Astrocyte (in vitro differentiated cells and primary cell): Measurements from ENCODE around the gene PLPPR3. TPM values are rescaled to one million over a fixed set of nuclear protein-coding genes. Genes with fewer than 3 reads are reported as not detected.
"Not testable (repeated sequence)": the region's sequence is repeated elsewhere in the genome, so short reads cannot be mapped to it uniquely, and the experiment has no call there.

Source experiments
- DNase-seq: peaks from one replicate; pipeline ENCODE4 v3.0.0-alpha.2; 2010; ENCODE audit warnings: low read depth
- FAIRE-seq: peaks from 2 replicates; lab custom pipeline; 2011; peaks lifted over from hg19 to GRCh38; lab: Jason Lieb, UNC
- H2AFZ ChIP-seq: 2 replicates; pipeline ENCODE4 v1.6.0; 2012; ENCODE audit warnings: low read depth, low read length, inconsistent platforms
- H3K27ac ChIP-seq: 2 replicates; pipeline ENCODE4 v1.5.1; 2011; ENCODE audit warnings: low read depth, low read length, inconsistent platforms
- H3K27me3 ChIP-seq: 2 replicates; pipeline ENCODE4 v1.6.0; 2011; ENCODE audit warnings: low read length, inconsistent platforms; ENCODE audit not compliant: insufficient read depth
- H3K36me3 ChIP-seq: 2 replicates; pipeline ENCODE4 v1.5.1; 2011; ENCODE audit warnings: low read length, inconsistent platforms; ENCODE audit not compliant: insufficient read depth
- H3K4me1 ChIP-seq: 2 replicates; pipeline ENCODE4 v1.5.1; 2011; ENCODE audit warnings: low read length, inconsistent platforms; ENCODE audit not compliant: insufficient read depth
- H3K4me2 ChIP-seq: 2 replicates; pipeline ENCODE4 v1.6.0; 2012; ENCODE audit warnings: low read length, inconsistent platforms
- H3K4me3 ChIP-seq: 2 replicates; pipeline ENCODE4 v1.5.1; 2011; ENCODE audit warnings: low read depth, mild to moderate bottlenecking, low read length, inconsistent platforms; ENCODE audit not compliant: insufficient read depth
- H3K79me2 ChIP-seq: 2 replicates; pipeline ENCODE4 v1.6.0; 2012; ENCODE audit warnings: mild to moderate bottlenecking, low read length, inconsistent platforms; ENCODE audit not compliant: insufficient read depth
- H3K9ac ChIP-seq: 2 replicates; pipeline ENCODE4 v1.6.0; 2012; ENCODE audit warnings: mild to moderate bottlenecking, low read length, inconsistent platforms
- H3K9me3 ChIP-seq: 2 replicates; pipeline ENCODE4 v1.5.1; 2012; ENCODE audit warnings: low read depth, mild to moderate bottlenecking, low read length, inconsistent platforms; ENCODE audit not compliant: insufficient read depth
- H4K20me1 ChIP-seq: 2 replicates; pipeline ENCODE4 v1.6.0; 2012; ENCODE audit warnings: low read length, inconsistent platforms; ENCODE audit not compliant: insufficient read depth
- H3K27ac Mint-ChIP-seq: one replicate; pipeline ENCODE4 v1.8.0; 2021; ENCODE audit warnings: mild to moderate bottlenecking, mixed read lengths; ENCODE audit not compliant: unreplicated experiment
- H3K27me3 Mint-ChIP-seq: one replicate; pipeline ENCODE4 v1.8.0; 2021; ENCODE audit warnings: low read depth, mixed read lengths; ENCODE audit not compliant: unreplicated experiment
- H3K36me3 Mint-ChIP-seq: one replicate; pipeline ENCODE4 v1.8.0; 2021; ENCODE audit warnings: low read depth, mixed read lengths; ENCODE audit not compliant: unreplicated experiment
- H3K4me1 Mint-ChIP-seq: one replicate; pipeline ENCODE4 v1.8.0; 2021; ENCODE audit warnings: low read depth, mixed read lengths; ENCODE audit not compliant: unreplicated experiment
- H3K4me3 Mint-ChIP-seq: one replicate; pipeline ENCODE4 v1.8.0; 2021; ENCODE audit warnings: mild to moderate bottlenecking, moderate library complexity, mixed read lengths; ENCODE audit not compliant: unreplicated experiment
- H3K9me3 Mint-ChIP-seq: one replicate; pipeline ENCODE4 v1.8.0; 2021; ENCODE audit warnings: mild to moderate bottlenecking, mixed read lengths; ENCODE audit not compliant: unreplicated experiment
- EZH2 ChIP-seq: IDR thresholded peaks from 2 replicates; pipeline ENCODE4 v1.6.1; 2012; ENCODE audit warnings: mild to moderate bottlenecking, low read length, inconsistent platforms; ENCODE audit not compliant: insufficient read depth
- total RNA-seq: library from RNA; stranded (reverse); gene quantifications from 2 replicates; pipeline ENCODE4 v1.2.1, GENCODE V29; 2021
- TF ChIP-seq, protein P1 (sequence below): IDR thresholded peaks from 2 replicates; pipeline ENCODE4 v1.5.1; 2011; ENCODE audit warnings: low read depth, mild to moderate bottlenecking, inconsistent platforms, low read length, moderate library complexity; ENCODE audit not compliant: insufficient read depth

Gene PLPPR3
- total RNA-seq, 1 donor from 2014 or later, result 36.5 TPM

DNA sequence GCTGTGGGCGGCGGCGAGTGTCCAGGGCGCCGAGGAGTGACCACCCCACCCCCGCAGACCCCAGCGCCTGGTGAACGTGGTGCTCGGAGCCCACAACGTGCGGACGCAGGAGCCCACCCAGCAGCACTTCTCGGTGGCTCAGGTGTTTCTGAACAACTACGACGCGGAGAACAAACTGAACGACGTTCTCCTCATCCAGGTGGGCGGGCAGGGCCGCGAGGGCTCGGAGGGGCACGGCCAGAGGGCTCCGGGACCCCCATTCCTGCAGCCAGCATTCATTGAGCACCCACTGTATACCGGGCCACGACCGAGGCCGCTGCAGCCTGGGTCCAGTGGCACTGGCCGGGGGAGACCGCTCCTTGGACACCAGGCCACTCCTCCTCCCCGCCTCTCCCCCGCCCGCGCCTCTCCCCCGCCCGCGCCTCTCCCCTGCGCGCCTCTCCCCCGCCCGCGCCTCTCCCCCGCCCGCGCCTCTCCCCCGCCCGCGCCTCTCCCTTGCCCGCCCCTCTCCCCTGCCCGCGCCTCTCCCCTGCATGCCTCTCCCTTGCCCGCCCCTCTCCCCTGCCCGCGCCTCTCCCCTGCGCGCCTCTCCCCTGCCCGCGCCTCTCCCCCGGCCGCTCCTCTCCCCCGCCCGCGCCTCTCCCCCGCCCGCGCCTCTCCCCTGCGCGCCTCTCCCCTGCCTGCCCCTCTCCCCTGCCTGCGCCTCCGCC, 22.2 kb upstream of the PLPPR3 start:
- Histone ChIP-seq H3K4me3 (no peak overlapping the region), H3K4me1 (no peaks in the 10 kb centered on the region), H3K27me3 (peaks cover 22% of the 10 kb centered on the region), H3K36me3 (no peaks in the 10 kb centered on the region), H3K9me3 (no peaks in the 10 kb centered on the region), H3K9ac (no peak overlapping the region), H3K27ac (no peak overlapping the region), H3K79me2 (no peaks in the 10 kb centered on the region), H4K20me1 (no peaks in the 10 kb centered on the region), H3K4me2 (peak overlapping the region; percentile 15), H2AFZ (no peak overlapping the region)
- Mint-ChIP-seq H3K4me3 (no peak overlapping the region), H3K4me1 (no peaks in the 10 kb centered on the region), H3K27ac (no peak overlapping the region), H3K36me3 (no peaks in the 10 kb centered on the region), H3K9me3 (no peaks in the 10 kb centered on the region), H3K27me3 (peaks cover 31% of the 10 kb centered on the region)
- TF ChIP-seq EZH2, result no peak
- TF ChIP-seq, protein P1, sequence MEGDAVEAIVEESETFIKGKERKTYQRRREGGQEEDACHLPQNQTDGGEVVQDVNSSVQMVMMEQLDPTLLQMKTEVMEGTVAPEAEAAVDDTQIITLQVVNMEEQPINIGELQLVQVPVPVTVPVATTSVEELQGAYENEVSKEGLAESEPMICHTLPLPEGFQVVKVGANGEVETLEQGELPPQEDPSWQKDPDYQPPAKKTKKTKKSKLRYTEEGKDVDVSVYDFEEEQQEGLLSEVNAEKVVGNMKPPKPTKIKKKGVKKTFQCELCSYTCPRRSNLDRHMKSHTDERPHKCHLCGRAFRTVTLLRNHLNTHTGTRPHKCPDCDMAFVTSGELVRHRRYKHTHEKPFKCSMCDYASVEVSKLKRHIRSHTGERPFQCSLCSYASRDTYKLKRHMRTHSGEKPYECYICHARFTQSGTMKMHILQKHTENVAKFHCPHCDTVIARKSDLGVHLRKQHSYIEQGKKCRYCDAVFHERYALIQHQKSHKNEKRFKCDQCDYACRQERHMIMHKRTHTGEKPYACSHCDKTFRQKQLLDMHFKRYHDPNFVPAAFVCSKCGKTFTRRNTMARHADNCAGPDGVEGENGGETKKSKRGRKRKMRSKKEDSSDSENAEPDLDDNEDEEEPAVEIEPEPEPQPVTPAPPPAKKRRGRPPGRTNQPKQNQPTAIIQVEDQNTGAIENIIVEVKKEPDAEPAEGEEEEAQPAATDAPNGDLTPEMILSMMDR, result no peak
- DNase-seq (no peak), FAIRE-seq (no peak)

DNA sequence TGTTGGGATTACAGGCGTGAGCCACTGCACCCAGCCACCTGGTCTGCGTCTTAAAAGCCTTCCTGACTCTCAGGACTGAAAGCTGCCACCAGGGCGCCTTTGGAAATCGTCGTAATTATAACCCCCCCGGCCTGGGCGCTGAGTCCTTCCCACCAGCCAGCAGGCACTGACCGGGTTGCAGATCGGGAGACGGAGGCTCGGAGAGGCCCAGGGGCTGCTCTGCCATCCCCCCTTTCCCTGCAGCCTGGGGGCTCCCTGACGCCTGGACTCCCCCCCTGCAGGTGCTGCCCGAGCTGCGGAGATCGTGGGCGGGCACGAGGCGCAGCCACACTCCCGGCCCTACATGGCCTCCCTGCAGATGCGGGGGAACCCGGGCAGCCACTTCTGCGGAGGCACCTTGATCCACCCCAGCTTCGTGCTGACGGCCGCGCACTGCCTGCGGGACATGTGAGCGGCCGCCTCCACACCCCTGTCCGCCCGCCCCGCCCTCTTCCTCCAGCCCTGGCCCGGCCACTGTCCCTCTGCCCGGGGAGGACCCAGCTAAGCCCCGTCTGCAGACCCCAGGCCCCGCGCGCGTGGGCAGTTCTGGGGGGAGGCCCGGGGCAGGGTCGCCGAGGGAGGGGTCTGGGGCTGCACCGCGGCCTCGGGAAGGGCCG, 21.6 kb upstream of the PLPPR3 start:
- Histone ChIP-seq H3K9ac (no peak overlapping the region), H3K4me1 (no peaks in the 10 kb centered on the region), H3K27ac (no peak overlapping the region), H2AFZ (no peak overlapping the region), H3K4me2 (peak overlapping the region; percentile 15), H3K9me3 (no peaks in the 10 kb centered on the region), H3K36me3 (no peaks in the 10 kb centered on the region), H3K4me3 (no peak overlapping the region), H3K79me2 (no peaks in the 10 kb centered on the region), H3K27me3 (peaks cover 22% of the 10 kb centered on the region), H4K20me1 (no peaks in the 10 kb centered on the region)
- DNase-seq (no peak), FAIRE-seq (no peak)
- no peaks in the 10 kb centered on the region for H3K36me3 Mint-ChIP-seq
- peaks cover 29% of the 10 kb centered on the region for H3K27me3 Mint-ChIP-seq
- no peak overlapping the region for H3K27ac Mint-ChIP-seq
- H3K4me3 Mint-ChIP-seq, result no peak overlapping the region
- no peaks in the 10 kb centered on the region for H3K4me1 Mint-ChIP-seq
- TF ChIP-seq, protein P1, result no peak
- TF ChIP-seq EZH2, result peak; percentile 78
- no peaks in the 10 kb centered on the region for H3K9me3 Mint-ChIP-seq

DNA sequence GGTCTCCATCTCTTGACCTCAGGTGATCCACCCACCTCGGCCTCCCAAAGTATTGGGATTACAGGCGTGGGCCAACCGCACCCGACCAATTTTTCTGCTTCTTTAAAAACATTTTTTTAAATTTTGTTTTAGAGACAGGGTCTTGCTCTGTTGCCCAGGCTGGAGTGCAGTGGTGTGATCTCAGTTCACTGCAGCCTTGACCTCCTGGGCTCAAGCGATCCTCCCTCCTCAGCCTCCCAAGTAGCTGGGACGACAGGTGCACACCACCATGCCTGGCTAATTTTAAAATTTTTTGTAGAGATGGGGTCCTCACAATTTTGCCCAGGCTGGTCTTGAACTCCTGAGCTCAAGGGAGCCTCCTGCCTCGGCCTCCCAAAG, 21.0 kb upstream of the PLPPR3 start:
- H3K36me3 Mint-ChIP-seq, H3K4me2 ChIP-seq, H3K27ac ChIP-seq, H3K9me3 ChIP-seq, DNase-seq, H3K9ac ChIP-seq, H3K9me3 Mint-ChIP-seq, FAIRE-seq, H3K79me2 ChIP-seq, H3K4me3 ChIP-seq, H3K4me3 Mint-ChIP-seq, H2AFZ ChIP-seq, H3K4me1 Mint-ChIP-seq, H3K36me3 ChIP-seq, H3K27ac Mint-ChIP-seq, H3K4me1 ChIP-seq, H4K20me1 ChIP-seq: not testable (repeated sequence)
- H3K27me3 Mint-ChIP-seq, result peaks cover 29% of the 10 kb centered on the region
- H3K27me3 ChIP-seq, result peaks cover 22% of the 10 kb centered on the region
